GM12875 (cell line): ENCODE results near the gene PELO.
"Not testable (repeated sequence)": the region's sequence is repeated elsewhere in the genome, so short reads cannot be mapped to it uniquely, and the experiment has no call there.

Experiments
- H3K4me3 ChIP-seq: one replicate; pipeline ENCODE4 v1.5.1; 2011; ENCODE audit warnings: low read depth, low read length, control low read depth
- TF ChIP-seq, protein P1 (sequence below): IDR thresholded peaks from 2 replicates; pipeline ENCODE4 v1.5.1; 2011; ENCODE audit warnings: low read depth, mild to moderate bottlenecking, control low read depth, inconsistent platforms, low read length, moderate library complexity, borderline replicate concordance; ENCODE audit not compliant: insufficient read depth

The PELO gene, protein sequence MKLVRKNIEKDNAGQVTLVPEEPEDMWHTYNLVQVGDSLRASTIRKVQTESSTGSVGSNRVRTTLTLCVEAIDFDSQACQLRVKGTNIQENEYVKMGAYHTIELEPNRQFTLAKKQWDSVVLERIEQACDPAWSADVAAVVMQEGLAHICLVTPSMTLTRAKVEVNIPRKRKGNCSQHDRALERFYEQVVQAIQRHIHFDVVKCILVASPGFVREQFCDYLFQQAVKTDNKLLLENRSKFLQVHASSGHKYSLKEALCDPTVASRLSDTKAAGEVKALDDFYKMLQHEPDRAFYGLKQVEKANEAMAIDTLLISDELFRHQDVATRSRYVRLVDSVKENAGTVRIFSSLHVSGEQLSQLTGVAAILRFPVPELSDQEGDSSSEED

DNA sequence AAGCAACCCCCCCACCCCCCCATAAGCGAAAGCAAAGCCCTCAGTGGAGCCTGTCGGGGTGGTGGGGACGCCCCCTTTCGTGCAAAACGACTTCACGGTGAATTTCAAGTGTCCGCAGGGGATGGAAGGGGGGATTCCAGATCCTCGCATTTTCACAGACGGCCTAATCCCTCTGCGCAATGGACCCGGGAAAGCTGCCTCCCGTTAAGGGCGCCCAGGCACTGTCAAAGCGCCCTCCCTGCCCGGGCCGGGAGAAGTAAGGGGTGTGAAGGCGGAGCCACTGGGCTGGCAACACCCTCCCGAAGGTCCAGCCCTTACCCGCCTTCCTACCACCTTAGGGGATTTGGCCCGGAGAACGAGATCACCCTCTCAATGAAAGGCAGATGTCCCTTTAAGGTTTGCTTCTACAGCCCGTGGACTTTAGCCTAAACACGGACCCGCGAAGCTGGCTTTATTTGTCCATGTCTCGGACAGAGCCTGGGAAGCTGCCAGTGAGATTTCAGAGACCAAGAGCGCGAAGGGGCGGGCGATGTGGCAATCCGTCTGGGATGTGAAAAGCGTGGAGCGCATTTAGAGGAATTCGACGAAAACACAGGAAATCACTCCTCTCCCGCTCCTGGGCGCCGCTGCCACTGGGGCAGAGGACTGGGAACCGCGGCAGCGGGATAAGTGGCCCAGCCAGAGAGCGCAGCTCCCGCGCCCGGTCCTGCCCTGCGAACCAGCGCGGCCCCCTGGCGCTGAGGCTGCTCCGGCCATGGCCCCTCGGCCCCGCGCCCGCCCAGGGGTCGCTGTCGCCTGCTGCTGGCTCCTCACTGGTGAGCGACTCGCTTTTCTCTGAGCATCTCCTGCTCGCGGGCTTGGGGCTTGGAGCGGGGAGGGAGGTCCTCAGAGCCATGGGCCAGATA, at the start of gene PELO, which contains the start of gene ITGA1:
Gene PELO (plus strand): TSS at position 317 of the 905 bp plus-strand sequence. CDS start 12,479 bp downstream, outside the sequence.
Gene ITGA1 (plus strand): TSS at position 317 of the 905 bp plus-strand sequence. CDS start 438 bp downstream, at position 755.
- TF ChIP-seq, protein P1, sequence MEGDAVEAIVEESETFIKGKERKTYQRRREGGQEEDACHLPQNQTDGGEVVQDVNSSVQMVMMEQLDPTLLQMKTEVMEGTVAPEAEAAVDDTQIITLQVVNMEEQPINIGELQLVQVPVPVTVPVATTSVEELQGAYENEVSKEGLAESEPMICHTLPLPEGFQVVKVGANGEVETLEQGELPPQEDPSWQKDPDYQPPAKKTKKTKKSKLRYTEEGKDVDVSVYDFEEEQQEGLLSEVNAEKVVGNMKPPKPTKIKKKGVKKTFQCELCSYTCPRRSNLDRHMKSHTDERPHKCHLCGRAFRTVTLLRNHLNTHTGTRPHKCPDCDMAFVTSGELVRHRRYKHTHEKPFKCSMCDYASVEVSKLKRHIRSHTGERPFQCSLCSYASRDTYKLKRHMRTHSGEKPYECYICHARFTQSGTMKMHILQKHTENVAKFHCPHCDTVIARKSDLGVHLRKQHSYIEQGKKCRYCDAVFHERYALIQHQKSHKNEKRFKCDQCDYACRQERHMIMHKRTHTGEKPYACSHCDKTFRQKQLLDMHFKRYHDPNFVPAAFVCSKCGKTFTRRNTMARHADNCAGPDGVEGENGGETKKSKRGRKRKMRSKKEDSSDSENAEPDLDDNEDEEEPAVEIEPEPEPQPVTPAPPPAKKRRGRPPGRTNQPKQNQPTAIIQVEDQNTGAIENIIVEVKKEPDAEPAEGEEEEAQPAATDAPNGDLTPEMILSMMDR: 0 out of 2 replicates have a peak, but pooled peaks have one; percentile 18

DNA sequence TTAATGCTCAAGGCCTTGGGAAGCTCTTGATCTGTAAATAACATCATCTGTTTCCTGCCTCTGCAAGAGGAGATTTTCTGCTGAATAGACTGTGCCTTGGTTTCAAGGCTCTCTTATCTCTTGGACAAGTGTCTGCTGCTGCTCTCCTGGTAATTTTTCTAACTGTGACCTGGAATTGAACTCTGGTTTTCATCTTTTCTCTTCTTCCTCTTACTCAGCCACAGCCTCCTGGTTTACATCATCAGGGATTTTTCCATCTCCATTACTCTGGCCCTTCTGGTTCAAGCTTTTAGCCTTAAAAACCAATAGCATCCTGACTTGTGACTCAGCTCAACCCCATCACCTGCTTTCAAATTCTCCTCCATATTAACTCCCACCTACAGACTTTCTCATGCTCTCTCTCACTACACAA, 49.6 kb upstream of the PELO start:
- TF ChIP-seq, protein P1: no peak

More for the DNA sequence above, at the start of gene PELO, which contains the start of gene ITGA1:
- peak within 1 kb of the TSS; percentile 61 for H3K4me3 ChIP-seq

DNA sequence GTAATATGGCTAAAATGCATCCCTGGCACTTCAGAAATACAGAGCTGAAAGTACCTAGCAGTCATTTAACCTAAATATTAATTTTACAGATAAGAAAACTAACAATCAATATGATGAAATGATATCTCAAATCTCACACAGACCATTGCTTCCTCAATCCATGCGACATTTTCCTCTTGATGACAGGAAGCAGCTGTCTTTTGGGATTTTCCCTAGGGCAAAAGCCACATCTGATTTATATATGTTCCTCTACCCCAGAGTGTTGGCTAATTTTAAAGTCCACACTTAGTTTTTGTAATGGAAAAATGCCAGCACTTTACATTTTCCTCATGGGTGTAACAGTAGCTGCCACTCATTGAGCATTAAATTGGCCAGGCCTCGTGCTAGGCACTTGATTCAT, 47.7 kb upstream of the PELO start:
- H3K4me3 ChIP-seq: no peak overlapping the region
- TF ChIP-seq, protein P1: no peak

More for the DNA sequence above, 49.6 kb upstream of the PELO start:
- H3K4me3 ChIP-seq: no peak overlapping the region

DNA sequence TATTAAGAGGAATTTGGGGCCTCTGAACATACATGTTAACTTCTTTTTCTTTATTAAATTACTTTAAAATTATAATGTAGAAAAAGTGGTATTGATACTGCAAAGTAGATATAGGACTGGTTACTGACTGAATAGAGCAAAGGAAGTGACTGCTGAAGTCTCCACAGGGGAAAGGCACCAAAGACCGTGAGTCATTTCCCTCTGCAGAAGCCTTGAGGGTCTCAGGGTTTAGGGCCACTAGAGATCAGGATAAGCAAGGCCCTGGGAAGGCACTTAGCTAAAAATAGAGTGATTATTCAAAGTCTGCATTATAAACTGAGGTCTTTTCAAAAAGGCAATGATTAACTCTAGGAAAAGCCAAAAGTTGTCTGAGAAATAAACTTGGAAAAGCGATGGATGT, 44.7 kb upstream of the PELO start:
- TF ChIP-seq, protein P1: no peak
- H3K4me3 ChIP-seq: no peak overlapping the region

DNA sequence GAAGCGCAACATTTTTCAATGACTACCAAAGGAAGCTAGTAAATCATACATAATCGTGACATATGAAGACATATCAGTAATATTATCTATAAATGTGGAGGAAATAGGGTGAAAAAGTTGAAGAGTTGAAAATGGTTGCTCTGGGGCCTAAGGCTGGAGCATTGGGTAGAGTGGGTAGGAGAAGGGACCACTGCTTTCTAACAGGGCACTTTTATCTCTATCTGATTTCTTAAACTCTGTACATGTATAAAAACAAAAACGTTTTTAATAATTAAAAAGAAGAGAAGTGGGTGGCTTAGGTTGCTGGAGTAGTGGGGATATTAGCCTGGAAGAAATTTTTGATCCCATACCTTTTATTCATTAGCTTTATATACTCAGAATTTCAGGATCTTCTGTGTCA, 44.2 kb upstream of the PELO start:
- TF ChIP-seq, protein P1: no peak
- H3K4me3 ChIP-seq: no peak overlapping the region

DNA sequence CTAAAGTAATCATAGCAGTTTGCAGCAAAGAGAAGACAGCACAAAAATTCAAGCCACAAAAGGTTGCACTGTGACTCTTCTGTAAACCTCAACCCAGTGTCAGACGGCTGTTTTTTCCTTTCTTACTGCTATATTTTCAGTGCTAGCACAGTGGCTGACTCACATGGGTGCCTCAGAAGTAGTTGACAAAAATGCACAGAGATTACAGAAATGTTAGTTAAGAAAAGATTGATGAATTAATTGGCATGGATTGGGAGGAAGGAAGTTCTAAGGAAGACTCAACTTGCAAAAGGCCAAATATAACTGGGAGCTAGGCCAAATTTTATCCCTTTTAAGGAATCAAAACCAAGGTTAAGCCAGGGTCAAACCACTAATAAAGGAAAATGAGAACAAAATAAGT, 43.7 kb upstream of the PELO start:
- TF ChIP-seq, protein P1: no peak

DNA sequence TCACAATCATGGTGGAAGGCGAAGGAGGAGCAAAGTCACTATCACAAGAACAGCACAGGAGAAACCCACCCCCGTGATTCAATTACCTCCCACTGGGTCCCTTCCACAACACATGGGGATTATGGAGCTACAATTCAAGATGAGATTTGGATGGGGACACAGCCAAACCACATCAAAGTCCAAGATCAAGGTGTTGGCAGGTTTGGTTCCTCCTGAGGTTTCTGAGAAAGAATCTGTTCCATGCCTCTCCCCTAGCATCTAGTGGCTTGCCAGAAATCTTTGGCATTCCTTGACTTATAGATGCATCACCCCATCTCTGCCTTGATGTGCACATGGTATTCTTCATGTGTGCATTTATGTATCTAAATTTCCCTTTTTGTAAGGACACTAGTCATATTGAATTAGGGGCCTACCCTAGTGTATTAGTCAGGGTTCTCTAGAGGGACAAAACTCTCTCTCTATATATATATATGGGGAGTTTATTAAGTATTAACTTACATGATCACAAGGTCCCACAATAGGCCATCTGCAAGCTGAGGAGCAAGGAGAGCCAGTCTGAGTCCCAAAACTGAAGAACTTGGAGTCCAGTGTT, 42.8 kb upstream of the PELO start:
- H3K4me3 ChIP-seq: not testable (repeated sequence)

More for the DNA sequence above, 43.7 kb upstream of the PELO start:
- no peak overlapping the region for H3K4me3 ChIP-seq
